Breast epithelium (tissue), 3 donors: ENCODE measurements around the gene HIVEP3.

ENCODE experiments used
- POLR2A ChIP-seq: fragments of 450-650 bp; IDR thresholded peaks from one replicate; pipeline ENCODE4 v1.6.1; 2016; ENCODE audit warnings: antibody characterized with exemption, mild to moderate bottlenecking, moderate library complexity
- POLR2AphosphoS5 ChIP-seq, 3 donors: sonication (generic); formaldehyde crosslinking; IDR thresholded peaks; one replicate each; pipeline ENCODE4 v1.6.1; 2017; ENCODE audit warnings: antibody characterized with exemption in 3 of 3
- TF ChIP-seq, protein P1 (sequence below), 3 donors: fragments of 450-650 bp; IDR thresholded peaks; one replicate each; pipeline ENCODE4 v1.5.1; 2016 to 2017; ENCODE audit warnings: antibody characterized with exemption in 3 of 3, mild to moderate bottlenecking in 3 of 3, moderate library complexity in 3 of 3

DNA sequence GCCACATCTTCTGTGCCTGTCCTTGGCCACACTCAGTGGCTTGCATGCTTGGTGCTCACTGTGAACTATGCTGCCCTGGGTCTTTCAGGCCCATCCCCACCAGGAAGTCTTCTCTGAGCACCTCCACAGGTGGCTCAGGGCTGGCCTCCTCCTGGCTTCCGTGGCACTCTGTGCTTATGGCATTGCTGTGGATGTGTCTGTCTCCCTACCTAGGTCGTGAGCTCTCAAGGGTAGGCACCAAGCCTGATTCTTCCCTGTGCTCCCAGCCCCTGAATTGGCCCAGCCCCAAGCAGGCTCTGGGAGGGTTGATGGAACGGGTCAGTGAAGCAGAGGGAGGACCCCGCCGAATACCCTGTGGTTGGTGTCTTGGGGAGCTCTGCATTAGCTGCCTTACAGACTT is 236.6 kb downstream of the HIVEP3 start:
- TF ChIP-seq, protein P1, sequence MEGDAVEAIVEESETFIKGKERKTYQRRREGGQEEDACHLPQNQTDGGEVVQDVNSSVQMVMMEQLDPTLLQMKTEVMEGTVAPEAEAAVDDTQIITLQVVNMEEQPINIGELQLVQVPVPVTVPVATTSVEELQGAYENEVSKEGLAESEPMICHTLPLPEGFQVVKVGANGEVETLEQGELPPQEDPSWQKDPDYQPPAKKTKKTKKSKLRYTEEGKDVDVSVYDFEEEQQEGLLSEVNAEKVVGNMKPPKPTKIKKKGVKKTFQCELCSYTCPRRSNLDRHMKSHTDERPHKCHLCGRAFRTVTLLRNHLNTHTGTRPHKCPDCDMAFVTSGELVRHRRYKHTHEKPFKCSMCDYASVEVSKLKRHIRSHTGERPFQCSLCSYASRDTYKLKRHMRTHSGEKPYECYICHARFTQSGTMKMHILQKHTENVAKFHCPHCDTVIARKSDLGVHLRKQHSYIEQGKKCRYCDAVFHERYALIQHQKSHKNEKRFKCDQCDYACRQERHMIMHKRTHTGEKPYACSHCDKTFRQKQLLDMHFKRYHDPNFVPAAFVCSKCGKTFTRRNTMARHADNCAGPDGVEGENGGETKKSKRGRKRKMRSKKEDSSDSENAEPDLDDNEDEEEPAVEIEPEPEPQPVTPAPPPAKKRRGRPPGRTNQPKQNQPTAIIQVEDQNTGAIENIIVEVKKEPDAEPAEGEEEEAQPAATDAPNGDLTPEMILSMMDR (IDR thresholded peaks at IDR 0.05): no peak
- TF ChIP-seq POLR2A: no peak
- TF ChIP-seq POLR2AphosphoS5 (IDR thresholded peaks at IDR 0.05): no peak
